RPMI8226 (cell line): Measurements from ENCODE around the gene CTNNA2.
"Not testable (repeated sequence)": the region's sequence is repeated elsewhere in the genome, so short reads cannot be mapped to it uniquely, and the experiment has no call there.

ENCODE experiments used
- DNase-seq: peaks from one replicate; pipeline ENCODE4 v3.0.0-alpha.2; 2015

Gene CTNNA2

GRCh38 chr2:80167284-80167808 lies 654.5 kb downstream of the CTNNA2 start:
- DNase-seq = no peak

- no peak for DNase-seq
These were observed 655.2 kb downstream of the CTNNA2 start for GRCh38 chr2:80168037-80168436.

GRCh38 chr2:80168801-80169200 lies 656.0 kb downstream of the CTNNA2 start:
- no peak for DNase-seq

DNA sequence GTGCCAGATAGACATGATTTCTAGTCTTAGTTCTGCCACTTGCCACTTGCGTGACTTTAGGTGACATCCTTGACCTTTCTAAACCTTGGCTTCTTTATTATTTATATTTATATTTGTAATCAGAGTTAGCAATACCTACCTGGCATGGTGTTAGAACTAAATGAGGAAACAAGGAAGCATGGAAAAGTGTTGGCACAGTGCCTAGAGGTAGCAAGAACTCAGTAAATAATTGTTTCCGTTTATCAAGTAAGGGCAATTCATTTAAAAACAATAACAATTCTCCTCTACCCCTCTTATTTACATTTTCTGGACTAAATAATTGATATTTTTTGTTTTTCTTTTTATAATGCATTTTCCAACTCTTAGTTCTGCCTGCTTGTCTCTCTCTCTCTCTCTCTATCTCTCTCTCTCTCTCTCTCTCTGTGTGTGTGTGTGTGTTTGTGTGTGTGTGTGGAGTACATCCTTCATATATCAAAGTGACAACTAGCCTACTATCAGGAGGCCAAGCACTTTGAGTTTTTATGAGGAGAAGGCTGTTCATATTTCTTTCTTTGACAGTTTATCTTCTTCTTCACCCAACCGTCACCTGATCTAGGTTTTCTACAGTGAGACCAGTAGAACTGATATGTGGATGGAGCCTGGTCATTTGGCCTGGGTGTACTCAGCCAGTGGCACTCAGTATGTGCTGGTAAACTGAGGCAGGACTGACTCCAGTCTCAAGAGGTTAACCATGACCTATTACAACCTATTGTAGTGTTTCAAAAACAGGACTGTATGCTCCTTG lies 657.2 kb downstream of the CTNNA2 start:
- no peak for DNase-seq

- no peak for DNase-seq
These were observed 672.2 kb downstream of the CTNNA2 start for GRCh38 chr2:80185091-80185490.

DNA sequence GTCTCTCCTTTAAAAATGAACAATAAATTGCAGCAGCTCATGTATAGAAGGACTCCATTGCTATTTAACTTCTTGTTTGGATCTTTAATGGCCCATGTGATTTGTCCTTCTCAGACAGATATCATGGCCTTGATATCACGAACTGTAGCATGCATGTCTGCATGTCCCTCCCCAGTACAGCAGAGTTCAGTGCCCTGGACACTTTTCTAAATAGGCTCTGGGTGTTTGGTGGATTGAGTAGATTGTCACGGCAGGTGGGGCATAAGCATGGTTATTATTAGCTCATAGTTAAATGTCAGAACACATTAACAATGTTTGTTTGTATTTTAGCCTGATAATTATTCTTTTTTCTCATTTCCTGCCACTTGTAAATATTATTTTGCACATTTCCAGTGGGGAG lies 673.4 kb downstream of the CTNNA2 start:
- DNase-seq = no peak

DNA sequence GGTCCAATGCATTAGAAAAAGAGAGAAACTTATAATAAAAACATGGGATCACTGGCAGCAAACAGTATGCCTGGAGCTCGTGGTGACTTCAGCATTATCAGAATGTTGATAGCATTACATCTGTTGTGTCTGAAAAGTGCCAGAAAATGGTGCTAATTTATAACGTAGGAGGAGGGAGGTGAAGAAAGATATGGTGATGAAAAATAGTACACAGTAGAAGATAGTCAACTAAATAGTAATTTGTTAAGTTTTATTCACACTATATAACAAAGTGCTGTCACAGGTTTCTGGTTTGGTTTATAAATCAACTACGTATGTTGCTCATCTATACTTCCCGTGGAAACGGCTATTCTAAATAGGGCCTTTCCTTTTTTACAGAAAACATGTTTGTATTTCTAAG lies 674.3 kb downstream of the CTNNA2 start:
- DNase-seq = no peak

DNA sequence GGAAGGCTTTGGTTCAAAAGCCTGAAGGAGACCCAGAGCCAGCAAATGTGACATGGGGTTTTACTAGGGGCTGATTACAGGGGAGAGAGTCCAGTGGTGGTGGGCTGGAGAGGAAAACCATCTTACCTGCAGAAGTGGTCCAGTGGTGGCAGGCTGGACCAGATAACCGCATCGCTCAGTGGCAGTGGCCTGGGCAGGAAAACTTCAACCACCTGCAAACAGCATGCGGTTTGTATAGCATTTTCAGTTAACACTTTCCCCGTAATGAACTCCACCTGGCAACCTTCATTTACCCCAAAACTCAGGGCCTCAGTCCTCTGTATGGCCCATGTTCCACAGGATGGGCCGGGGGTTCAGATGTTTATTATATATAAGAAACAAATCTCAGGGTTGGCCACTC lies 677.3 kb downstream of the CTNNA2 start:
- DNase-seq = no peak

DNA sequence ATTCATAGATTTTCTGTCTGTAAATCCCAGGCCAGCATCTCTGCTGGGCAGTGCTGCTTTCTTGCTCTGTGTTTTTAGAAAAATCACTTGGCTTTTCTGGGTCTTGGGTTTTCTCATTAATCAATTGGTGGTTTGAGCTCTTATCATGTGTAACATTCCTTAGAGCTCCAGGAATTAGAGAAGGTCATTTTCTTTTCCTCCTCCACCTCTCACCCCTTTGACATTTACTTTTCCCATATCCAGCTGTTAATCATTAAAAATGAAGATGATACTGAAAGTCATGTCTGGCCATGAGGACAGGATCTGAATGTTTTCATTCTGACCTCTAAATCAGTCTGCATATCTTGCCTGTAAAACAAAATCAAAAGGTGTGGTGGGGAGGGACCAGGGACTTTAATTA lies 680.7 kb downstream of the CTNNA2 start:
- DNase-seq = no peak

- no peak for DNase-seq
These were observed 682.2 kb downstream of the CTNNA2 start for GRCh38 chr2:80195034-80195433.

DNA sequence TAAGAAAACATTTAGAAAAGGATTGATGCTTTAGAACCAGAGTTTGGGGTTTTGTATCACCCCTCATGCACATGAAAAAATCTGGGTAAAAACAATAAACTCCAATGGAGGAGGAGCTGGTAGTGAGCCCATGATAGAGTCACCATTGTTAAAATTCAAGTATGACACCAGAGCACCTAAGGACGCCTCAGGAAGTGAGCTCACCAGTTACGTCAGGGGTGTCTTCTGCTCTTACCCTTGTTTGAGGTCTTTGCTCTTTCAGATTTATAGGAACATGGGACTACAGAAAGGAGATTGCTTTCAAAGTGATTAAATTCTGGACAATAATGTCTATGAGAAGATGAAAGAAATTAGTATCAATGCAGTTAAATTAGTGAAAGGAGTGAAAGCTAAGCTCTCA lies 685.2 kb downstream of the CTNNA2 start:
- DNase-seq = no peak

GRCh38 chr2:80199504-80199903 lies 686.7 kb downstream of the CTNNA2 start:
- no peak for DNase-seq

GRCh38 chr2:80203929-80204328 lies 691.1 kb downstream of the CTNNA2 start:
- DNase-seq = not testable (repeated sequence)

- DNase-seq = no peak
These were observed 692.6 kb downstream of the CTNNA2 start for GRCh38 chr2:80205498-80205897.

DNA sequence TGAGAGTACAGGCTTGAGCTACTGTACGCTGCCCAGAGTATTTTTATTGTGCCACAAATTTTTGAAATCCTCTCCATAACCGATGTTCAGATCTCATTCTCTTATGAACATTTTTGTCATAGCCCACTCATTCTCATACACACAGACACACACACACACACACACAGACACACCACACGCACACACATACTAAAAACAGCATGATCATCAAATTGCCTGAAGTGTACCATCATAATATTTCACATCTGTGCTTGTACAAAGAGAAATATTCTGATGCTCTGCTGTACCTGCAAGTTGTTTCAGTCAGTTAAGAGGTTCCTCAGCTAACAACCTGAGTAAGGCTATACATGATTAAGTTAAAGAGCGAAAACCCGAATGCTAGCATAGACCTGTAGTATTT lies 696.6 kb downstream of the CTNNA2 start:
- DNase-seq = no peak

- DNase-seq = no peak
These were observed 704.6 kb downstream of the CTNNA2 start for GRCh38 chr2:80217446-80217845.

DNA sequence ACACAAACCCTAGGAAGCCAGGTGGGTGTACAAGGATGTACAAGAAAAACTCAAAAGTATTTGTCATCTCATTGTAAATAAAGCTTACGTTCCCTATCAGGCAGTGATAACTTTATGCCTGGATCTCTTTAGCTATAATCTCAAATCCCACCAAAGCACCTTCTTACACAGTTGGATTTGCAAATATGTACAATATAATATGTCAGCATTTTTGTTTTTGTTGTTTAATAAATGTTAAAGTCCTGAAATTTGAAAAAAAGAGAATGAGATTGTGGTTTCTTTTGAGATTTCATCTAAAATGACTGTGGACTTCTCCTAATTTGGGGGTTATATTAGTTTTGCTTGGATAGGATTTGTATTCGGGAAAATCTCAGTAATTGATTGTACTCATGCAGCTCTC lies 709.8 kb downstream of the CTNNA2 start:
- no peak for DNase-seq

DNA sequence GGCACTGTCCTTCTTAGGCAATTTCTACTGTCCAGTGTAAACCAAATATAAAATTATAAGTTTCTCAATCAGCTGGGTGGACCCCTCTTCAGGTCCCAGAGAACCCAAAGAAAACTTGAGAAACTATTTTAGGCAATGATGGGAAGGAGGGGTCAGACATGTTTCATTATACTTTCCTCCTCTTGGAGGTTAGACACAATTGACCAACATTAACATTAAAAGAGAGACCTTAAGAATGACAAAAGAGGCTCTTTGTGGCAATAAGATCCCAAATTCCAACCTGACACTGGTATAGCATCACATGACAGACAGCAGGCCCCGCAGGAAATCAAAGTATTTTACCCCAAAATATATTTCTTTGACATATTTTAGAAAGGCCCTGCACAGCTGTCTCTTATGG lies 718.6 kb downstream of the CTNNA2 start:
- DNase-seq = no peak

DNA sequence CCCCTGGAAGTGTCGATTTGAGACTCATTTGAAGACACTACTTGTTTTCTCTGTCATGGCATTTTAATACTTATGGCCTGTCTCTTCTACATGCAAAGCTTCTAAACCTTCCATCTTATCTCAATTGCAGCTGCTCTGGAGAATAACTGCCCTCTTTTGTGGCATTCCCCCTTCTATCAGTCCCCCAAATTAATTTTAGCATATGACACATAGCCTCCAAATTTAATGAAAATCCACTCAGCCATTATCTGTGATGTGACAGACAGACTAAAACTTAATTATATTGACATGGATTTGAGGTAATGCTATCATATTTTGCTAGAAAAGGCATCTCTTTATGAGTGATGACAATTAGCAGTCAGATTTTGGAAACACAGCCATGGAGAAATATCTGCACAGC lies 720.5 kb downstream of the CTNNA2 start:
- no peak for DNase-seq

DNA sequence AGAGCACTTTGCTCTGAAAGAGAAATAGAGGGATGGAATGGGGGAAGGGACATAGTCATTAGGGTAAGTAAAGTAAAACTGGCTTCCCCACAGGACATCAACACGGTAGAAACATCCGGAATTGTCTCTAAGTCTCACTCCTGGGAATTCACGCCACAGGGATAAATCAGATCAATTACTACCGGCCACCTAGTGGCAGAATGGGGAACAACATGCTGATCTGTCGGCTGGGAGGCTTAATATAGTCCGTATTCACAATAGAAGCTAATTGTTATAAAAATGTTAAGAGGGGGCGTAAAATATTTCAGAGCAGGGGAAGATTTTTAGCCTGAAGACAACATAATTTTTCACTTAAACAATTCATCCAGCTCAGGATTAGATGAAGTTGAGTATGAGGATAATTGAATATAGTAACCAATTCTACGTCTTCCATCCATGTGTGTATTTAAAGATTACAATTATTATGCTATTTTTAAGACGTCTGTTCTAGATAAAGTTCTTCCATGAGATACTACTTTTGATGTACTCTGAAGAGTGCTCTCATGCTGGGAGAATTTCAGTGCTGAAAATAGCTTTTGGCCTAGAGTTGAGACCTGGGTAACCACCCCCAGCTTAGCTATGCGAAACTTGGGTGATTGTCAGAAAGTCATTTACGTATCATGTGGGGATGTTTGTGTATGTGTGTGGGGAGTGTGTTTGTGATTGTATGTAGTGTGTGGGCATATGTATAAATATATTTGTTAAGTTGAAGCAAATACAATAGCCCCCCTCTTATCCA lies 726.0 kb downstream of the CTNNA2 start:
- DNase-seq = peak; percentile 37

DNA sequence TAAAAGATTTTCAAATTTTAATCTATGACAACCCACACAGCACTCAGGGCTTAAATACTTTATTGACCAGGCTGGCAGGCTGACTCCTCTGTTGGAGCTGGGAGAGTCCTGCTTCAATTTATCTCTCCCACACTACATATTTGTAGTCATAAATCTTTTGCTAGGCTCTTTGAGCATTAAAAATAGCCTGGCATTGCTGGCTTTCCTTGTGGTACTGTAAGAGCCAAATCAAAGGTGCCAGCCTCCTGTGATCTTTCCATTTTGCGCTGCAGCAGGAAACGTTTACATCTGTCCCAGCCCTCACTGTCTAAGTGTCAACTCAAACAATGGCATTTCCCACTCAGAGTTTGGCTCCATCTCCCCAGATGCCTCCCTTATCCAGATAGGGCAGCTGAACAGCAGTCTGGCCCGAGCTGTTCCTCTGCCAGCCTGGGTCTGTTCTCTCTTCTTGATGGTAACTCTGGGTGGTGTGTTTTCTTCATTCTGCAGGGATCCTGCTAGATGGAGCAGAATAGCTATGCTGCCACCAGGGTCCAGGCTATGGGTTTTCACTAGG lies 729.6 kb downstream of the CTNNA2 start:
- no peak for DNase-seq

DNA sequence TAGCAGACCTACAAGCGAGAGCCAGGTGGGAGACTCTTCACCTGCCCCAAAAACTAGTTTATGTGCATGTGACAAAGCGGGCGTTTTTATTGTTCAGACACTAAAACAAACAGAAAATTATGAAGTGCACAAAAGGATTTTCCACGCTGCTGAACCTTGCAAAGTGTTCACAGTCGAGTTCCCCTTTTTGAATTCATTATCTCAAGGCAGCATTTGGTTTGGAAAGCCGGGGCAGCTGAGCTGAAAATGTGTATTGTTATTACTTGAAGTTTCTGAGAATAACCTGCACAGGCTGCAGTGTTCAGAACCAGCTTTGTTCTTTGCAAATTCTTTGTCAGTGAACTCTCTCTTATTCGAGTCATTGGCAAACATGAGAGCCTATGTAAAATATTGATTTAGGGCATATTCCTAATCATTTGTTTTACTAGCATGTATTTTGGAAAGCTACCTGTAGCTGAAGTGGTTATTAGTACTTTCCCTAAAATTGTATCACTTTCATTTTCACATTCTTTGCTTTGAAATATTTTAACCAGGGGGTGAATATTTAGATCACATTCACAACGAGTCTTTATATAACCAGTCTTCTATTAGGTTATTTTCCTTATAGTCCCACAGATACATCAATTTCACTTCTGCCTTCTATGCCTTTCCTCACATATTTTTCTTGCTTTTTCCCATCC lies 732.2 kb downstream of the CTNNA2 start:
- no peak for DNase-seq

GRCh38 chr2:80246534-80246933 lies 733.7 kb downstream of the CTNNA2 start:
- DNase-seq = no peak
